GM19372 (cell line): ENCODE data around the gene FEZ2.

Source experiments
- ATAC-seq: cut with Tn5 transposase; IDR thresholded peaks from one replicate; pipeline ENCODE4 v1.9.1; 2021; ENCODE audit warnings: mild to moderate bottlenecking, low read depth, moderate library complexity; ENCODE audit not compliant: unreplicated experiment

The FEZ2 gene

DNA sequence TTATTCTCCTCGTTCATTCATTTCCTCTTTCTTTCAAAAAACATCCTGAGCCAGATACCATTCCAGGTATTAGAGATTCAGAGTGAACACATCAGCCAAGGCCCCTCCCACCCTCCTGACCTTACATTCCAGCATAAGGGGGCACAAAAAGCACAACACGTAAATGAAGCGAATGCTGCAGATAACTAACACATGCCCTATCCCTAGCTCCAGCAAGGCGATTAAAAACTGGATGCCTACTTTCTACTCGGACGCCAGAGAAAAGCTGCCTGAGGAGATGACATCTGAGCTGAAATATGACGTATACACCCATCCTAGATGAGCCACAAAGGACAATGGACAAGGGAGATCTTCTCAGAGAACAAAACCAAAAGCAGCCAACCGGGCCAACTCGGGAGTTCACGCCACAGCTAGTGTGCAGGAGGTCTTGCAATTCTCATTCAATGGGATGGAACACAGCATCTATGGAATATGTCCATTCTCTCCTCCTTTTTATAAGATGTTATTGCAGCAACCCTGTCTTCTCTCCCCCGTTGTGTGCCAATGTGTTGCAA, 33.5 kb downstream of the FEZ2 start:
- ATAC-seq, result no peak

GRCh38 chr2:36562973-36563532, 34.9 kb downstream of the FEZ2 start:
- no peak for ATAC-seq

- no peak for ATAC-seq
Observed at GRCh38 chr2:36562240-36562639, 35.7 kb downstream of the FEZ2 start.

DNA sequence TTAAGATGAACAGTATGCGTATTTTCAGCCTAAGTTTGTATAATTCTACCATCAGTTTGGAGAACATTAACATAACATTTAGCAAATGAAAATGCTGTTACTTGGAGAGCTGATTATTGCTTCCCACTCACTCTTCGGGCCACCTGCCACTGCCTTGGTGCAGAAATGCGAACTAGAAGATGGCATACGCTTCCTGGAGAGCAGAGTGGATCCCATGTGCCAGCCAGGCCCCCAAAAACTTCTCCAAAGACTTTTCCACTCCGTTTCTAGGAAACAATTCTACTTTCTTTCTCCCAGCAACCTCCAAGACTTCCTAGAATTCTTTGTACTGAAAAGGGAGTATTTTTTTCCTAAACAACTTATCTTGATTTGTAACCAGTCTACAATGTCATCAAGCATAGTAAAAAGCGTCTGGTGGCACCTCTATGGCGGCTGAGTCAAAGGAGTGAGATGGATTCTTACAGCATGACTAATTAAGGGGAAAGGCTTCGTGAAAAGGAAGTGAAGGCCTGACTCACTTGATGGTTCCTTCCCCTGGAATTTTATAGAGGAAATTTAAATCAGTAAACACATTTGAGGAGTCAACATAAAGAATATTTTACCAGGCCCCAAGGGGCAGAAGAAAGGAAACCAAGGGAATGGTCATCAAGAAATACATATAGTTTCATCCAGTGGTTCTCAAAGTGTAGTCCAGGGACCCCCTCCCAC, 36.6 kb downstream of the FEZ2 start:
- no peak for ATAC-seq

- ATAC-seq, result no peak
Observed at GRCh38 chr2:36560726-36561125, 37.2 kb downstream of the FEZ2 start.

- no peak for ATAC-seq
Observed at GRCh38 chr2:36559221-36559942, 38.6 kb downstream of the FEZ2 start.

GRCh38 chr2:36556842-36557241, 41.1 kb downstream of the FEZ2 start:
- ATAC-seq, result no peak

DNA sequence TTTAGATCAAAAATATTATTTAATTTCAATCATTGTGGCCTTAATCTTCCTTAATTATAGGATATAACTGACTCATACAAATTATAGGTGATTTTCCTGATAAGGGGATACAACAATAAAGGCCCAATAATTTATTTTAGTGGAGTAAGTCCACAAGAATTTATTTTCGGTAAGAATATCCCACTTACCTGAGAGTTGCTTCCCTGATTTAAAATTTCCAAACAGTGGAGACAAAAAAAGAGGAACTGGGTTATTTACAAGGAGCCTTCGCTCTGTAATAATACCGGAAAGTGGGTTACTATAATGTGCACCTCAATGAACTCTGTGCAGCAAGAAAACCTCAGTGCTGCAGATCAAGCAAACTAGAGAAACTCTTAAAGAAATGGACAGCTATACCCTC, 42.2 kb downstream of the FEZ2 start:
- no peak for ATAC-seq

- no peak for ATAC-seq
Observed at GRCh38 chr2:36554531-36554930, 43.4 kb downstream of the FEZ2 start.

- ATAC-seq, result no peak
Observed at GRCh38 chr2:36553683-36554082, 44.3 kb downstream of the FEZ2 start.

GRCh38 chr2:36550006-36550405, 48.0 kb downstream of the FEZ2 start:
- ATAC-seq, result no peak

GRCh38 chr2:36549165-36549574, 48.8 kb downstream of the FEZ2 start:
- ATAC-seq, result no peak

DNA sequence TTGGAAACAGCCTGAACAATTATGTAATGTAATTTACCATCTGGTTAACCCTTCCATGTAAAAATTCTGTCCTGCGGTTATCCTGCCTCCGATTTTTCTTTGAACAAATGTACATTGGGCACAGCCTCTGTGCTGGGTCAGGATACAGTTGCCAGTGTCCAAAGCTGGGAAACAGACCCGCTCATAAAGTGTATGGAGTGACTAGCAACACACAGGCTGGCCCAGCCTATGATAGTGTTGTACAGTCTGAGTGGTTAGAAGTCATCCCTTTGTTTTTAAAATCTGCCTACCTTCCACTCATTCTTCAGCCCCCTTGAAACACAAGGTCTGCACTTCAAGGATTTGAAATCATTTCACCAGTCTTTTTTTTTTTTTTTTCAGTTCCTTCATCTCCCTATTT, 50.1 kb downstream of the FEZ2 start:
- ATAC-seq, result no peak

GRCh38 chr2:36545871-36546416, 52.0 kb downstream of the FEZ2 start:
- no peak for ATAC-seq

- no peak for ATAC-seq
Observed at GRCh38 chr2:36544638-36545338, 53.2 kb downstream of the FEZ2 start.

GRCh38 chr2:36541891-36542595, 55.9 kb downstream of the FEZ2 start:
- ATAC-seq, result no peak

GRCh38 chr2:36540986-36541754, 56.8 kb downstream of the FEZ2 start:
- no peak for ATAC-seq

DNA sequence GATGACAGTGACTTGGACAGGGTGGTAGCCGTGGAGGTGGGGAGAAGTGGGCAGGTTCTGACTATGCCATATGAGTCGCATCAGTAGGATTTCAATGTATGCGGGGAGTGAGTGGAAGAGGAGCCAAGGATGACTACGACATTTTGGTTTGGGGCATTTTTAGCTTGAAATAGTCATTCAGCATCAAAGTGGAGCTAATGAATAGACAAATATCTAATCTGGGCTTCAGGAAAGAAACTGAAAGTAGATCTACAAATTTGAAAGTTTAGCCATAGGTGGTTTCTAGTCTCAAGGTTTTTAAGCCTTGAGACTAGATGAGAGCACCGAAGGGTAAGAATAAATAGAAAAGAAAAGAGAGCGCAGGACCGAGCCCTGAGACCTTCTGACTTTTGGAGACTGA, 58.3 kb downstream of the FEZ2 start:
- ATAC-seq, result peak; percentile 74

- no peak for ATAC-seq
Observed at GRCh38 chr2:36538335-36538734, 59.6 kb downstream of the FEZ2 start.
